H1 (cell line): Measurements from ENCODE around the gene ADPRM. TPM values are rescaled to one million over a fixed set of nuclear protein-coding genes. Genes with fewer than 3 reads are reported as not detected.

Experiments used
- CTCF ChIA-PET: fragments of 300-600 bp; sonication (Branson Sonifier 250); formaldehyde crosslinking; loops from one replicate; lab custom pipeline; 2021; ENCODE audit not compliant: partially characterized antibody; lab: Charles Lee
- POLR2A ChIA-PET: fragments of 300-600 bp; sonication (Branson Sonifier 250); formaldehyde crosslinking; loops from one replicate; lab custom pipeline; 2021; ENCODE audit warnings: inconsistent platforms; ENCODE audit not compliant: partially characterized antibody; lab: Charles Lee
- DNase-seq, 2 experiments: peaks; one replicate each; pipeline versions ENCODE4 v3.0.0 to v3.0.0-alpha.2; 2010 to 2022; ENCODE audit warnings: low spot score in 2 of 2, low read depth in 1 of 2, mixed read lengths in 1 of 2
- FAIRE-seq: peaks from 2 replicates; lab custom pipeline; 2011; peaks lifted over from hg19 to GRCh38; lab: Jason Lieb, UNC
- H2AFZ ChIP-seq: 2 replicates; pipeline ENCODE4 v1.8.1; 2012; ENCODE audit warnings: low read length, inconsistent platforms
- H2AK5ac ChIP-seq: 2 replicates; pipeline ENCODE4 v1.6.1; 2013; ENCODE audit warnings: low read depth, low read length
- H2BK120ac ChIP-seq: replicated peaks from 2 replicates; pipeline ENCODE3; 2013; ENCODE audit warnings: low read depth, low read length, inconsistent platforms
- H2BK12ac ChIP-seq: 2 replicates; pipeline ENCODE4 v1.6.1; 2013; ENCODE audit warnings: low read depth, low read length
- H2BK15ac ChIP-seq: 2 replicates; pipeline ENCODE4 v1.6.1; 2013; ENCODE audit warnings: low read length
- H2BK20ac ChIP-seq: 2 replicates; pipeline ENCODE4 v1.6.1; 2013; ENCODE audit warnings: low read length
- H2BK5ac ChIP-seq: 2 replicates; pipeline ENCODE4 v1.6.1; 2013; ENCODE audit warnings: low read depth, low read length
- H3K14ac ChIP-seq: 2 replicates; pipeline ENCODE4 v1.6.1; 2013; ENCODE audit warnings: inconsistent platforms; ENCODE audit not compliant: insufficient read length
- H3K18ac ChIP-seq: 2 replicates; pipeline ENCODE4 v1.6.1; 2013; ENCODE audit warnings: low read length; ENCODE audit errors: extremely low read depth
- H3K23ac ChIP-seq: 2 replicates; pipeline ENCODE4 v1.6.1; 2013; ENCODE audit warnings: inconsistent platforms; ENCODE audit not compliant: insufficient read length
- H3K23me2 ChIP-seq: 2 replicates; pipeline ENCODE4 v1.6.1; 2013; ENCODE audit warnings: low read depth, low read length
- H3K27ac ChIP-seq: 2 replicates; pipeline ENCODE4 v1.6.1; 2011; ENCODE audit warnings: low read depth, low read length, inconsistent platforms
- H3K27me3 ChIP-seq, 4 experiments: replicated peaks in 1 of 4; 1 replicate in 1 of 4; 2 replicates in 3 of 4; pipeline versions ENCODE4 v1.6.1 to v1.8.1; 2011 to 2013; ENCODE audit warnings: low read length in 3 of 4, mild to moderate bottlenecking in 3 of 4, inconsistent platforms in 2 of 4, mixed read lengths in 2 of 4, moderate library complexity in 1 of 4; ENCODE audit not compliant: control insufficient read depth in 3 of 4, insufficient read depth in 3 of 4; ENCODE audit errors: extremely low read depth in 1 of 4
- H3K36me3 ChIP-seq, 4 experiments: 2 replicates each; pipeline versions ENCODE4 v1.6.1 to v1.8.1; 2011 to 2013; ENCODE audit warnings: mild to moderate bottlenecking in 4 of 4, low read length in 3 of 4, moderate library complexity in 2 of 4, control low read depth in 1 of 4, inconsistent platforms in 1 of 4; ENCODE audit not compliant: insufficient read depth in 4 of 4, control insufficient read depth in 2 of 4
- H3K4ac ChIP-seq: replicated peaks from 2 replicates; pipeline ENCODE3; 2013; ENCODE audit warnings: low read length, low read depth, mixed read lengths, inconsistent platforms; ENCODE audit not compliant: insufficient read length
- H3K4me1 ChIP-seq, 4 experiments: replicated peaks in 1 of 4; 1 replicate in 1 of 4; 2 replicates in 3 of 4; pipeline versions ENCODE4 v1.6.1 to v1.8.1; 2011 to 2013; ENCODE audit warnings: low read length in 3 of 4, inconsistent platforms in 2 of 4, mixed read lengths in 1 of 4; ENCODE audit not compliant: insufficient read depth in 4 of 4, control insufficient read depth in 3 of 4
- H3K4me2 ChIP-seq, 2 experiments: 2 replicates each; pipeline versions ENCODE4 v1.6.1 to v1.8.1; 2011 to 2013; ENCODE audit warnings: low read depth in 2 of 2, low read length in 2 of 2, control low read depth in 1 of 2, inconsistent platforms in 1 of 2, mild to moderate bottlenecking in 1 of 2; ENCODE audit not compliant: insufficient read depth in 1 of 2
- H3K4me3 ChIP-seq, 4 experiments: fragments of 200-600, 300-600 bp in 1 of 4; sonication (generic), shearing (Covaris generic), sonication (Bioruptor Twin) in 1 of 4; 2 replicates each; pipeline versions ENCODE4 v1.5.1 to v1.8.1; 2011 to 2016; ENCODE audit warnings: low read length in 4 of 4, low read depth in 3 of 4, control low read depth in 2 of 4, inconsistent platforms in 2 of 4, mild to moderate bottlenecking in 2 of 4, mixed read lengths in 1 of 4, moderate library complexity in 1 of 4; ENCODE audit not compliant: insufficient read depth in 2 of 4; ENCODE audit errors: extremely low read depth in 1 of 4
- H3K56ac ChIP-seq: replicated peaks from 2 replicates; pipeline ENCODE3; 2013; ENCODE audit warnings: low read depth, mild to moderate bottlenecking, mixed read lengths, low read length, inconsistent platforms; ENCODE audit not compliant: insufficient read length
- H3K79me1 ChIP-seq: 2 replicates; pipeline ENCODE4 v1.6.1; 2013; ENCODE audit warnings: low read depth, low read length, control low read depth
- H3K79me2 ChIP-seq, 2 experiments: 2 replicates each; pipeline versions ENCODE4 v1.6.1 to v1.8.1; 2012 to 2013; ENCODE audit warnings: low read length in 2 of 2, mild to moderate bottlenecking in 2 of 2, inconsistent platforms in 1 of 2; ENCODE audit not compliant: insufficient read depth in 2 of 2, control insufficient read depth in 1 of 2
- H3K9ac ChIP-seq, 4 experiments: replicated peaks in 1 of 4; 1 replicate in 1 of 4; 2 replicates in 3 of 4; pipeline versions ENCODE4 v1.6.1 to v1.8.1; 2011 to 2013; ENCODE audit warnings: low read depth in 3 of 4, low read length in 3 of 4, control low read depth in 2 of 4, mild to moderate bottlenecking in 2 of 4, moderate library complexity in 2 of 4, inconsistent platforms in 1 of 4; ENCODE audit errors: extremely low read depth in 1 of 4
- H3K9me3 ChIP-seq, 2 experiments: 2 replicates each; pipeline versions ENCODE4 v1.6.1 to v1.8.1; 2012 to 2013; ENCODE audit warnings: mild to moderate bottlenecking in 2 of 2, moderate library complexity in 2 of 2, control low read depth in 1 of 2, inconsistent platforms in 1 of 2, low read depth in 1 of 2, low read length in 1 of 2, mixed read lengths in 1 of 2; ENCODE audit not compliant: insufficient read depth in 2 of 2
- H4K20me1 ChIP-seq, 2 experiments: replicated peaks in 1 of 2; 2 replicates each; pipeline versions ENCODE3 to v1.8.1; 2011 to 2013; ENCODE audit warnings: inconsistent platforms in 2 of 2, low read length in 2 of 2, mild to moderate bottlenecking in 1 of 2; ENCODE audit not compliant: insufficient read depth in 2 of 2, control insufficient read depth in 1 of 2
- H4K5ac ChIP-seq: 2 replicates; pipeline ENCODE4 v1.6.1; 2013; ENCODE audit warnings: low read length, low read depth, mixed read lengths, inconsistent platforms; ENCODE audit not compliant: insufficient read length
- H4K8ac ChIP-seq: 2 replicates; pipeline ENCODE4 v1.8.0; 2013; ENCODE audit warnings: mild to moderate bottlenecking, moderate library complexity, low read length, inconsistent platforms; ENCODE audit not compliant: insufficient read depth; ENCODE audit errors: extremely low read depth
- H4K91ac ChIP-seq: replicated peaks from 2 replicates; pipeline ENCODE3; 2013; ENCODE audit warnings: low read length, mixed read lengths, inconsistent platforms; ENCODE audit not compliant: insufficient read length
- ATF3 ChIP-seq: IDR thresholded peaks from 2 replicates; pipeline ENCODE4 v1.6.1; 2011; ENCODE audit warnings: low read depth, mild to moderate bottlenecking, low read length; ENCODE audit not compliant: insufficient read depth
- EZH2 ChIP-seq: fragments of 200-600 bp; sonication (generic); IDR thresholded peaks from 2 replicates; pipeline ENCODE4 v1.7.1; 2012; ENCODE audit warnings: low read depth, mild to moderate bottlenecking, moderate library complexity, low read length, inconsistent platforms; ENCODE audit not compliant: severe bottlenecking
- GABPA ChIP-seq: IDR thresholded peaks from 2 replicates; pipeline ENCODE4 v1.6.1; 2011; ENCODE audit warnings: mild to moderate bottlenecking, low read length, moderate library complexity, borderline replicate concordance; ENCODE audit not compliant: insufficient read depth
- GTF2F1 ChIP-seq: IDR thresholded peaks from 2 replicates; pipeline ENCODE4 v1.6.1; 2012; ENCODE audit warnings: low read depth, low read length, improper control_type of control experiment, borderline replicate concordance
- JUN ChIP-seq: IDR thresholded peaks from 2 replicates; pipeline ENCODE4 v1.6.1; 2011; ENCODE audit warnings: low read depth, mild to moderate bottlenecking, improper control_type of control experiment, low read length
- JUND ChIP-seq: IDR thresholded peaks from 2 replicates; pipeline ENCODE4 v1.6.1; 2011; ENCODE audit warnings: mild to moderate bottlenecking, improper control_type of control experiment, low read length
- NRF1 ChIP-seq: IDR thresholded peaks from 2 replicates; pipeline ENCODE4 v1.6.1; 2011; ENCODE audit warnings: mild to moderate bottlenecking, low read depth, low read length, improper control_type of control experiment
- POLR2A ChIP-seq, 2 experiments: IDR thresholded peaks; 1 replicate in 1 of 2; 2 replicates in 1 of 2; pipeline ENCODE4 v1.6.1; 2011; ENCODE audit warnings: low read depth in 2 of 2, low read length in 2 of 2, mild to moderate bottlenecking in 2 of 2; ENCODE audit errors: control extremely low read depth in 1 of 2
- RNF2 ChIP-seq: fragments of 200-900, 300-1000 bp; sonication (generic); IDR thresholded peaks from 2 replicates; pipeline ENCODE4 v1.7.1; 2016; ENCODE audit warnings: borderline replicate concordance, low read depth, mild to moderate bottlenecking, antibody characterized with exemption, low read length; ENCODE audit not compliant: poor library complexity, severe bottlenecking; ENCODE audit errors: missing control alignments
- SAP30 ChIP-seq: fragments of 300-600 bp; sonication (generic); IDR thresholded peaks from 2 replicates; pipeline ENCODE4 v1.7.1; 2012; ENCODE audit warnings: low read length, moderate library complexity, mild to moderate bottlenecking, inconsistent platforms; ENCODE audit not compliant: insufficient read depth, insufficient replicate concordance
- SIRT6 ChIP-seq: IDR thresholded peaks from one replicate; pipeline ENCODE4 v1.7.1; 2012; ENCODE audit warnings: low read length, inconsistent platforms
- SP4 ChIP-seq: IDR thresholded peaks from 2 replicates; pipeline ENCODE4 v1.6.1; 2012; ENCODE audit warnings: low read length, inconsistent platforms
- YY1 ChIP-seq: IDR thresholded peaks from 2 replicates; pipeline ENCODE4 v1.6.1; 2011; ENCODE audit warnings: low read depth, mild to moderate bottlenecking, low read length
- WGBS, 2 experiments: shearing (Covaris generic) in 1 of 2; methylation state at CpG; one replicate each; pipeline versions ENCODE4 v1.1.6 to v1.1.7; 2013 to 2015; ENCODE audit warnings: low lambda C conversion rate in 2 of 2, mixed read lengths in 2 of 2, inconsistent platforms in 1 of 2, low coverage in 1 of 2, missing lambda C conversion rate in 1 of 2; ENCODE audit not compliant: insufficient replicate concordance in 2 of 2, insufficient coverage in 1 of 2, insufficient read length in 1 of 2; ENCODE audit errors: extremely low coverage in 1 of 2, missing lambda C conversion rate in 1 of 2; 5-methylcytosine and 5-hydroxymethylcytosine counted together
- polyA plus RNA-seq, 7 experiments: library from polyadenylated mRNA; depleted of rRNA in 3 of 7; stranded (reverse) in 5 of 7; unstranded in 2 of 7; fragments of >200 nt in 5 of 7; fragments of 200-250 nt in 2 of 7; gene quantifications; 1 replicate in 5 of 7; 2 replicates in 1 of 7; 4 replicates in 1 of 7; pipeline versions ENCODE4 v1.2.1 to v1.2.3, GENCODE V29; 2011 to 2013; ENCODE audit warnings: missing spikeins in 2 of 7, mixed read lengths in 2 of 7
- total RNA-seq: library from RNA; stranded (reverse); fragmentation: NEBNext Ultra II Directional; extraction: Animal tissue kit (Norgen Biotek cat#: 25700); gene quantifications from 2 replicates; pipeline ENCODE4 v1.2.1, GENCODE V29; 2021

Gene ADPRM
- total and polyA plus RNA-seq, 2 of the 8 experiments (the other 6 are each of a cell fraction or from before 2014, with no cell fraction given), result 6.7 to 7.9 TPM

GRCh38 chr17:10681866-10682446 is 15.4 kb upstream of the ADPRM start:
- Histone ChIP-seq H2BK5ac (no peak overlapping the region), H3K4ac (no peak overlapping the region), H4K8ac (no peak overlapping the region), H3K23me2 (no peaks in the 10 kb centered on the region), H3K56ac (no peak overlapping the region), H2BK15ac (no peak overlapping the region), H3K14ac (no peak overlapping the region), H3K27ac (no peak overlapping the region), H2BK12ac (no peak overlapping the region), H3K18ac (no peak overlapping the region), H2BK20ac (no peak overlapping the region), H4K5ac (no peak overlapping the region), H3K36me3 (peaks cover 19 to 81% (median 59%) of the 10 kb centered on the region in 4 experiments), H2AFZ (no peak overlapping the region), H2AK5ac (no peak overlapping the region), H3K27me3 (no peaks in the 10 kb centered on the region), H3K4me1 (no peaks in the 10 kb centered on the region), H3K23ac (no peak overlapping the region), H3K9me3 (no peaks in the 10 kb centered on the region), H3K79me1 (no peaks in the 10 kb centered on the region), H3K79me2 (no peaks in the 10 kb centered on the region), H3K9ac (no peak overlapping the region), H4K20me1 (peaks cover 2 to 7% of the 10 kb centered on the region in 2 experiments), H3K4me3 (no peak overlapping the region), H4K91ac (no peak overlapping the region), H3K4me2 (no peak overlapping the region), H2BK120ac (no peak overlapping the region)
- CTCF ChIA-PET, result interaction anchor here (1.2 to 1.5 kb wide), 2 partner anchors 13 to 14 kb away, joined by 3 read pairs; no protein-coding TSS in a partner anchor
- WGBS, 2 experiments, result 97% methylated on average over 7 of the region's 7 CpGs; no CpG with 5 or more reads in 1 of the 2 experiments
- POLR2A ChIA-PET, result interaction anchor here (0.6 to 0.7 kb wide), 2 partner anchors 11 to 18 kb away, joined by 3 read pairs; no protein-coding TSS in a partner anchor
- FAIRE-seq (no peak), DNase-seq (no peak)
- TF ChIP-seq JUND (no peak), GTF2F1 (no peak), EZH2 (no peak), POLR2A (IDR thresholded peaks at IDR 0.05; ENCODE audit: control extremely low read depth in 1 of 2, low read depth in 2 of 2, low read length in 2 of 2) (no peak), YY1 (no peak), RNF2 (no peak), SIRT6 (no peak), ATF3 (no peak), GABPA (no peak), NRF1 (no peak), SP4 (no peak), JUN (no peak), SAP30 (no peak)
